GM20431 (cell line): ENCODE data around the gene COLQ.
"Not testable (repeated sequence)": the region's sequence is repeated elsewhere in the genome, so short reads cannot be mapped to it uniquely, and the experiment has no call there.

ENCODE experiments used
- in situ Hi-C: fragments of 300-500 bp; cut with MseI, MboI; formaldehyde crosslinking; loops from one replicate; pipeline ENCODE4 v1.15.0; 2020; ENCODE audit warnings: low sequenced_read_pairs; ENCODE audit not compliant: unreplicated experiment

The COLQ gene

GRCh38 chr3:15521573-15521965 lies at the start of gene COLQ:
TSS of gene COLQ (minus strand) at chr3:15521706. CDS start at chr3:15521625, 81 bp downstream.
- in situ Hi-C loops: no loop called here

- in situ Hi-C loops: loop anchor here (25.0 kb wide), 1 partner anchor 326 kb away; no protein-coding TSS in a partner anchor
Observed at GRCh38 chr3:15563190-15563589, 41.7 kb upstream of the COLQ start.

- in situ Hi-C loops: loop anchor here (25.0 kb wide), 1 partner anchor 325 kb away; no protein-coding TSS in a partner anchor
Observed at GRCh38 chr3:15562560-15562959, 41.1 kb upstream of the COLQ start.

- in situ Hi-C loops: loop anchor here (25.0 kb wide), 1 partner anchor 321 kb away; no protein-coding TSS in a partner anchor
Observed at GRCh38 chr3:15558581-15558980, 37.1 kb upstream of the COLQ start.

- in situ Hi-C loops: loop anchor here (25.0 kb wide), 1 partner anchor 320 kb away; no protein-coding TSS in a partner anchor
Observed at GRCh38 chr3:15557511-15557946, 36.0 kb upstream of the COLQ start.

- in situ Hi-C loops: loop anchor here (25.0 kb wide), 1 partner anchor 319 kb away; no protein-coding TSS in a partner anchor
Observed at GRCh38 chr3:15556512-15556911, 35.0 kb upstream of the COLQ start.

GRCh38 chr3:15553749-15554148 lies 32.2 kb upstream of the COLQ start:
- in situ Hi-C loops: loop anchor here (25.0 kb wide), 1 partner anchor 316 kb away; no protein-coding TSS in a partner anchor

GRCh38 chr3:15551902-15552301 lies 30.4 kb upstream of the COLQ start:
- in situ Hi-C loops: loop anchor here (25.0 kb wide), 1 partner anchor 315 kb away; no protein-coding TSS in a partner anchor

GRCh38 chr3:15549846-15550245 lies 28.3 kb upstream of the COLQ start:
- in situ Hi-C loops: loop anchor here (25.0 kb wide), 1 partner anchor 313 kb away; no protein-coding TSS in a partner anchor

GRCh38 chr3:15542614-15543013 lies 21.1 kb upstream of the COLQ start:
- in situ Hi-C loops: no loop called here

GRCh38 chr3:15541371-15541770 lies 19.9 kb upstream of the COLQ start:
- in situ Hi-C loops: no loop called here

GRCh38 chr3:15539066-15539465 lies 17.6 kb upstream of the COLQ start:
- in situ Hi-C loops: no loop called here

GRCh38 chr3:15538345-15538744 lies 16.8 kb upstream of the COLQ start:
- in situ Hi-C loops: no loop called here

- in situ Hi-C loops: no loop called here
Observed at GRCh38 chr3:15536856-15537255, 15.3 kb upstream of the COLQ start.

GRCh38 chr3:15535732-15536131 lies 14.2 kb upstream of the COLQ start:
- in situ Hi-C loops: no loop called here

GRCh38 chr3:15532614-15533013 lies 11.1 kb upstream of the COLQ start:
- in situ Hi-C loops: not testable (repeated sequence)

- in situ Hi-C loops: no loop called here
Observed at GRCh38 chr3:15531346-15531745, 9.8 kb upstream of the COLQ start.

GRCh38 chr3:15528854-15529537 lies 7.5 kb upstream of the COLQ start:
- in situ Hi-C loops: no loop called here

GRCh38 chr3:15527031-15527459 lies 5.5 kb upstream of the COLQ start:
- in situ Hi-C loops: no loop called here

GRCh38 chr3:15525790-15526189 lies 4.3 kb upstream of the COLQ start:
- in situ Hi-C loops: no loop called here

- in situ Hi-C loops: no loop called here
Observed at GRCh38 chr3:15523660-15524417, 2.3 kb upstream of the COLQ start.
